Measurements from ENCODE around the gene CREB5.

DNA sequence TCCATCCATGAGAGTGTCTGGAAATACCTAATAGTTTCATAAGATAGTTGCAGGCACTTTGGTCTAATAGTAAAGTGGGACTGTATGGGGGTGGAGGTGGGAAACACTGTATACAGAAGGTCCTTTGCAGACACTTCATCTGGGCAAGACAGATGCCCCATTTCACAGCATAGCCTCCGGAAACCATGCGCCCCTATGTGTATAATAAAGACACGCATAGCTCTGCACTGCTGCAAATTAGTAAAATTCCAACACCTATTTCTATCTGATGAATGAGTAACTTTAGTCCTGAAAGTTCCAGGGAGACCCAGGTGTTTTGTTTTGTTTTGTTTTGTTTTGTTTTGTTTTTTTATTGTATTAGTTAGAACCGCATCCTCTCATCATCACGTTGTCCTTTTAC is 187.1 kb downstream of the CREB5 start:
- TF ChIP-seq, protein P1, sequence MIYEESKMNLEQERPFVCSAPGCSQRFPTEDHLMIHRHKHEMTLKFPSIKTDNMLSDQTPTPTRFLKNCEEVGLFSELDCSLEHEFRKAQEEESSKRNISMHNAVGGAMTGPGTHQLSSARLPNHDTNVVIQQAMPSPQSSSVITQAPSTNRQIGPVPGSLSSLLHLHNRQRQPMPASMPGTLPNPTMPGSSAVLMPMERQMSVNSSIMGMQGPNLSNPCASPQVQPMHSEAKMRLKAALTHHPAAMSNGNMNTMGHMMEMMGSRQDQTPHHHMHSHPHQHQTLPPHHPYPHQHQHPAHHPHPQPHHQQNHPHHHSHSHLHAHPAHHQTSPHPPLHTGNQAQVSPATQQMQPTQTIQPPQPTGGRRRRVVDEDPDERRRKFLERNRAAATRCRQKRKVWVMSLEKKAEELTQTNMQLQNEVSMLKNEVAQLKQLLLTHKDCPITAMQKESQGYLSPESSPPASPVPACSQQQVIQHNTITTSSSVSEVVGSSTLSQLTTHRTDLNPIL (CRISPR knock-in tag; IDR thresholded peaks at IDR 0.05; ENCODE audit: low read depth), result no peak
- TF ChIP-seq ARNTL (CRISPR knock-in tag; IDR thresholded peaks at IDR 0.05; ENCODE audit: borderline replicate concordance, low read depth) (no peak), BACH2 (CRISPR knock-in tag; IDR thresholded peaks at IDR 0.05; ENCODE audit: borderline replicate concordance) (no peak), ZNF8 (CRISPR knock-in tag; IDR thresholded peaks at IDR 0.05) (no peak), RARB (CRISPR knock-in tag; IDR thresholded peaks at IDR 0.05) (no peak), PPARA (CRISPR knock-in tag; IDR thresholded peaks at IDR 0.05; ENCODE audit: borderline replicate concordance) (no peak), TOX (CRISPR knock-in tag; IDR thresholded peaks at IDR 0.05; ENCODE audit: borderline replicate concordance) (no peak), ZNF70 (CRISPR knock-in tag; IDR thresholded peaks at IDR 0.05) (no peak)
- TF ChIP-seq, protein P2, sequence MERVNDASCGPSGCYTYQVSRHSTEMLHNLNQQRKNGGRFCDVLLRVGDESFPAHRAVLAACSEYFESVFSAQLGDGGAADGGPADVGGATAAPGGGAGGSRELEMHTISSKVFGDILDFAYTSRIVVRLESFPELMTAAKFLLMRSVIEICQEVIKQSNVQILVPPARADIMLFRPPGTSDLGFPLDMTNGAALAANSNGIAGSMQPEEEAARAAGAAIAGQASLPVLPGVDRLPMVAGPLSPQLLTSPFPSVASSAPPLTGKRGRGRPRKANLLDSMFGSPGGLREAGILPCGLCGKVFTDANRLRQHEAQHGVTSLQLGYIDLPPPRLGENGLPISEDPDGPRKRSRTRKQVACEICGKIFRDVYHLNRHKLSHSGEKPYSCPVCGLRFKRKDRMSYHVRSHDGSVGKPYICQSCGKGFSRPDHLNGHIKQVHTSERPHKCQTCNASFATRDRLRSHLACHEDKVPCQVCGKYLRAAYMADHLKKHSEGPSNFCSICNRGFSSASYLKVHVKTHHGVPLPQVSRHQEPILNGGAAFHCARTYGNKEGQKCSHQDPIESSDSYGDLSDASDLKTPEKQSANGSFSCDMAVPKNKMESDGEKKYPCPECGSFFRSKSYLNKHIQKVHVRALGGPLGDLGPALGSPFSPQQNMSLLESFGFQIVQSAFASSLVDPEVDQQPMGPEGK (CRISPR knock-in tag; IDR thresholded peaks at IDR 0.05; ENCODE audit: borderline replicate concordance), result no peak
- TF ChIP-seq, protein P3, sequence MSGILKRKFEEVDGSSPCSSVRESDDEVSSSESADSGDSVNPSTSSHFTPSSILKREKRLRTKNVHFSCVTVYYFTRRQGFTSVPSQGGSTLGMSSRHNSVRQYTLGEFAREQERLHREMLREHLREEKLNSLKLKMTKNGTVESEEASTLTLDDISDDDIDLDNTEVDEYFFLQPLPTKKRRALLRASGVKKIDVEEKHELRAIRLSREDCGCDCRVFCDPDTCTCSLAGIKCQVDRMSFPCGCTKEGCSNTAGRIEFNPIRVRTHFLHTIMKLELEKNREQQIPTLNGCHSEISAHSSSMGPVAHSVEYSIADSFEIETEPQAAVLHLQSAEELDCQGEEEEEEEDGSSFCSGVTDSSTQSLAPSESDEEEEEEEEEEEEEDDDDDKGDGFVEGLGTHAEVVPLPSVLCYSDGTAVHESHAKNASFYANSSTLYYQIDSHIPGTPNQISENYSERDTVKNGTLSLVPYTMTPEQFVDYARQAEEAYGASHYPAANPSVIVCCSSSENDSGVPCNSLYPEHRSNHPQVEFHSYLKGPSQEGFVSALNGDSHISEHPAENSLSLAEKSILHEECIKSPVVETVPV (CRISPR knock-in tag; IDR thresholded peaks at IDR 0.05), result no peak

Data from SK-N-SH treated with all-trans-retinoic acid at 6 μM for 48 hours (cell line).